ENCODE results near the gene KRTAP2-4. TPM values are rescaled to one million over a fixed set of nuclear protein-coding genes. Genes with fewer than 3 reads are reported as not detected.

KRTAP2-4 gene
- total and polyA plus RNA-seq, 2 of the 13 experiments (the other 11 are each of a cell fraction or from before 2014, with no cell fraction given): not detected

DNA sequence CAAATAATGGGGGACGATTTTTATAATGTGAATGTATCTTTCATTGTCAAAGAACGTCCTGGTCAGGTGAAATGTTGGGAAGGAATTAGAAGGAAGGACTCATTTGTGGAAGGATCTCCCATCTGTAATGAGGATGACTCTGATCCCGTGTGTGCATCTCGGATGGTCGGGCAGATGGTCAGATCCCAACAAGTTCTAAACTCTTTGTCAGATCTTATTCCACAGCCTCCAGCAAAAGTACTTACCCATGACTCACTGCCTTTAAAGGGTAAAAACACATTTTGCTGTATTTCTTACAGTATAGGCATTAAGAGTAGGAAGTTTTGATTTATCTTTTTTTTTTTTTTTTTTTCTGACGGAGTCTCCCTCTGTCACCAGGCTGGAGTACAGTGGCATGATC, 32.8 kb upstream of the KRTAP2-4 start:
- H3K27me3 ChIP-seq (ENCODE audit: control insufficient read depth in 1 of 2, insufficient read depth in 2 of 2, low read length in 2 of 2): peaks cover 0 to 11% of the 10 kb centered on the region in 2 experiments; a peak in 2 of 5 replicates
- H2AFZ ChIP-seq (ENCODE audit: low read length): no peak overlapping the region
- intact Hi-C loops (cut with micrococcal nuclease; ENCODE audit: unreplicated experiment) (no loop called here), in situ Hi-C loops (cut with HindIII; ENCODE audit: extremely low pct_ligation_motif_present, low pct_unique_long_range_greater_than_20kb) (no loop called here)
- no peak overlapping the region for H3K4me2 ChIP-seq (ENCODE audit: low read depth, low read length)
- H3K9ac ChIP-seq (ENCODE audit: insufficient read depth, low read depth, low read length): no peak overlapping the region
- ChIA-PET CTCF (ENCODE audit: low intra/inter-chr PET ratio, low total read pairs) (no interaction called here), POLR2A (no interaction called here)
- FAIRE-seq (no peak), ATAC-seq (no peak), DNase-seq (ENCODE audit: low spot score) (no peak)
- no peaks in the 10 kb centered on the region for H3K4me1 ChIP-seq (ENCODE audit: insufficient read depth, low read length)
- H3K4me3 ChIP-seq (replicated peaks in 1 of 3; ENCODE audit: insufficient read depth in 1 of 3, low read depth in 2 of 3, low read length in 3 of 3): no peak overlapping the region
- H3K79me2 ChIP-seq (ENCODE audit: insufficient read depth, low read length): no peaks in the 10 kb centered on the region
- no peaks in the 10 kb centered on the region for H4K20me1 ChIP-seq (ENCODE audit: insufficient read depth, low read length)
- no TSS peak for BruUV-seq (replicated peaks)
- no peak overlapping the region for H3K27ac ChIP-seq (ENCODE audit: extremely low read length, insufficient read depth, low read length)
- WGBS (ENCODE audit: low lambda C conversion rate): 23% methylated on average over 6 of the region's 6 CpGs
- H3K9me3 ChIP-seq (ENCODE audit: low read length): no peaks in the 10 kb centered on the region
- H3K36me3 ChIP-seq (replicated peaks in 1 of 2; ENCODE audit: control insufficient read depth in 1 of 2, insufficient read depth in 2 of 2, low read length in 2 of 2): no peaks in the 10 kb centered on the region
- TF ChIP-seq, protein P1, sequence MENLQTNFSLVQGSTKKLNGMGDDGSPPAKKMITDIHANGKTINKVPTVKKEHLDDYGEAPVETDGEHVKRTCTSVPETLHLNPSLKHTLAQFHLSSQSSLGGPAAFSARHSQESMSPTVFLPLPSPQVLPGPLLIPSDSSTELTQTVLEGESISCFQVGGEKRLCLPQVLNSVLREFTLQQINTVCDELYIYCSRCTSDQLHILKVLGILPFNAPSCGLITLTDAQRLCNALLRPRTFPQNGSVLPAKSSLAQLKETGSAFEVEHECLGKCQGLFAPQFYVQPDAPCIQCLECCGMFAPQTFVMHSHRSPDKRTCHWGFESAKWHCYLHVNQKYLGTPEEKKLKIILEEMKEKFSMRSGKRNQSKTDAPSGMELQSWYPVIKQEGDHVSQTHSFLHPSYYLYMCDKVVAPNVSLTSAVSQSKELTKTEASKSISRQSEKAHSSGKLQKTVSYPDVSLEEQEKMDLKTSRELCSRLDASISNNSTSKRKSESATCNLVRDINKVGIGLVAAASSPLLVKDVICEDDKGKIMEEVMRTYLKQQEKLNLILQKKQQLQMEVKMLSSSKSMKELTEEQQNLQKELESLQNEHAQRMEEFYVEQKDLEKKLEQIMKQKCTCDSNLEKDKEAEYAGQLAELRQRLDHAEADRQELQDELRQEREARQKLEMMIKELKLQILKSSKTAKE (CRISPR knock-in tag; IDR thresholded peaks at IDR 0.05; ENCODE audit: borderline replicate concordance): no peak
- no peak for TF ChIP-seq HES4 (CRISPR knock-in tag; IDR thresholded peaks at IDR 0.05; ENCODE audit: borderline replicate concordance)
- TF ChIP-seq ZNF501 (CRISPR knock-in tag; IDR thresholded peaks at IDR 0.05): no peak
- no peak for TF ChIP-seq ZFP62 (CRISPR knock-in tag; IDR thresholded peaks at IDR 0.05)
- TF ChIP-seq FOXO1 (CRISPR knock-in tag; IDR thresholded peaks at IDR 0.05): no peak
- TF ChIP-seq, protein P2, sequence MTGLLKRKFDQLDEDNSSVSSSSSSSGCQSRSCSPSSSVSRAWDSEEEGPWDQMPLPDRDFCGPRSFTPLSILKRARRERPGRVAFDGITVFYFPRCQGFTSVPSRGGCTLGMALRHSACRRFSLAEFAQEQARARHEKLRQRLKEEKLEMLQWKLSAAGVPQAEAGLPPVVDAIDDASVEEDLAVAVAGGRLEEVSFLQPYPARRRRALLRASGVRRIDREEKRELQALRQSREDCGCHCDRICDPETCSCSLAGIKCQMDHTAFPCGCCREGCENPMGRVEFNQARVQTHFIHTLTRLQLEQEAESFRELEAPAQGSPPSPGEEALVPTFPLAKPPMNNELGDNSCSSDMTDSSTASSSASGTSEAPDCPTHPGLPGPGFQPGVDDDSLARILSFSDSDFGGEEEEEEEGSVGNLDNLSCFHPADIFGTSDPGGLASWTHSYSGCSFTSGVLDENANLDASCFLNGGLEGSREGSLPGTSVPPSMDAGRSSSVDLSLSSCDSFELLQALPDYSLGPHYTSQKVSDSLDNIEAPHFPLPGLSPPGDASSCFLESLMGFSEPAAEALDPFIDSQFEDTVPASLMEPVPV (CRISPR knock-in tag; IDR thresholded peaks at IDR 0.05): no peak
- TF ChIP-seq, protein P3, sequence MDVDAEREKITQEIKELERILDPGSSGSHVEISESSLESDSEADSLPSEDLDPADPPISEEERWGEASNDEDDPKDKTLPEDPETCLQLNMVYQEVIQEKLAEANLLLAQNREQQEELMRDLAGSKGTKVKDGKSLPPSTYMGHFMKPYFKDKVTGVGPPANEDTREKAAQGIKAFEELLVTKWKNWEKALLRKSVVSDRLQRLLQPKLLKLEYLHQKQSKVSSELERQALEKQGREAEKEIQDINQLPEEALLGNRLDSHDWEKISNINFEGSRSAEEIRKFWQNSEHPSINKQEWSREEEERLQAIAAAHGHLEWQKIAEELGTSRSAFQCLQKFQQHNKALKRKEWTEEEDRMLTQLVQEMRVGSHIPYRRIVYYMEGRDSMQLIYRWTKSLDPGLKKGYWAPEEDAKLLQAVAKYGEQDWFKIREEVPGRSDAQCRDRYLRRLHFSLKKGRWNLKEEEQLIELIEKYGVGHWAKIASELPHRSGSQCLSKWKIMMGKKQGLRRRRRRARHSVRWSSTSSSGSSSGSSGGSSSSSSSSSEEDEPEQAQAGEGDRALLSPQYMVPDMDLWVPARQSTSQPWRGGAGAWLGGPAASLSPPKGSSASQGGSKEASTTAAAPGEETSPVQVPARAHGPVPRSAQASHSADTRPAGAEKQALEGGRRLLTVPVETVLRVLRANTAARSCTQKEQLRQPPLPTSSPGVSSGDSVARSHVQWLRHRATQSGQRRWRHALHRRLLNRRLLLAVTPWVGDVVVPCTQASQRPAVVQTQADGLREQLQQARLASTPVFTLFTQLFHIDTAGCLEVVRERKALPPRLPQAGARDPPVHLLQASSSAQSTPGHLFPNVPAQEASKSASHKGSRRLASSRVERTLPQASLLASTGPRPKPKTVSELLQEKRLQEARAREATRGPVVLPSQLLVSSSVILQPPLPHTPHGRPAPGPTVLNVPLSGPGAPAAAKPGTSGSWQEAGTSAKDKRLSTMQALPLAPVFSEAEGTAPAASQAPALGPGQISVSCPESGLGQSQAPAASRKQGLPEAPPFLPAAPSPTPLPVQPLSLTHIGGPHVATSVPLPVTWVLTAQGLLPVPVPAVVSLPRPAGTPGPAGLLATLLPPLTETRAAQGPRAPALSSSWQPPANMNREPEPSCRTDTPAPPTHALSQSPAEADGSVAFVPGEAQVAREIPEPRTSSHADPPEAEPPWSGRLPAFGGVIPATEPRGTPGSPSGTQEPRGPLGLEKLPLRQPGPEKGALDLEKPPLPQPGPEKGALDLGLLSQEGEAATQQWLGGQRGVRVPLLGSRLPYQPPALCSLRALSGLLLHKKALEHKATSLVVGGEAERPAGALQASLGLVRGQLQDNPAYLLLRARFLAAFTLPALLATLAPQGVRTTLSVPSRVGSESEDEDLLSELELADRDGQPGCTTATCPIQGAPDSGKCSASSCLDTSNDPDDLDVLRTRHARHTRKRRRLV (CRISPR knock-in tag; IDR thresholded peaks at IDR 0.05): no peak
- TF ChIP-seq, protein P4, sequence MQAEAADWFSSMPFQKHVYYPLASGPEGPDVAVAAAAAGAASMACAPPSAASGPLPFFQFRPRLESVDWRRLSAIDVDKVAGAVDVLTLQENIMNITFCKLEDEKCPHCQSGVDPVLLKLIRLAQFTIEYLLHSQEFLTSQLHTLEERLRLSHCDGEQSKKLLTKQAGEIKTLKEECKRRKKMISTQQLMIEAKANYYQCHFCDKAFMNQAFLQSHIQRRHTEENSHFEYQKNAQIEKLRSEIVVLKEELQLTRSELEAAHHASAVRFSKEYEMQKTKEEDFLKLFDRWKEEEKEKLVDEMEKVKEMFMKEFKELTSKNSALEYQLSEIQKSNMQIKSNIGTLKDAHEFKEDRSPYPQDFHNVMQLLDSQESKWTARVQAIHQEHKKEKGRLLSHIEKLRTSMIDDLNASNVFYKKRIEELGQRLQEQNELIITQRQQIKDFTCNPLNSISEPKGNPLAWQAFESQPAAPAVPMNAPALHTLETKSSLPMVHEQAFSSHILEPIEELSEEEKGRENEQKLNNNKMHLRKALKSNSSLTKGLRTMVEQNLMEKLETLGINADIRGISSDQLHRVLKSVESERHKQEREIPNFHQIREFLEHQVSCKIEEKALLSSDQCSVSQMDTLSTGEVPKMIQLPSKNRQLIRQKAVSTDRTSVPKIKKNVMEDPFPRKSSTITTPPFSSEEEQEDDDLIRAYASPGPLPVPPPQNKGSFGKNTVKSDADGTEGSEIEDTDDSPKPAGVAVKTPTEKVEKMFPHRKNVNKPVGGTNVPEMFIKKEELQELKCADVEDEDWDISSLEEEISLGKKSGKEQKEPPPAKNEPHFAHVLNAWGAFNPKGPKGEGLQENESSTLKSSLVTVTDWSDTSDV (CRISPR knock-in tag; IDR thresholded peaks at IDR 0.05): no peak
- TF ChIP-seq, protein P5, sequence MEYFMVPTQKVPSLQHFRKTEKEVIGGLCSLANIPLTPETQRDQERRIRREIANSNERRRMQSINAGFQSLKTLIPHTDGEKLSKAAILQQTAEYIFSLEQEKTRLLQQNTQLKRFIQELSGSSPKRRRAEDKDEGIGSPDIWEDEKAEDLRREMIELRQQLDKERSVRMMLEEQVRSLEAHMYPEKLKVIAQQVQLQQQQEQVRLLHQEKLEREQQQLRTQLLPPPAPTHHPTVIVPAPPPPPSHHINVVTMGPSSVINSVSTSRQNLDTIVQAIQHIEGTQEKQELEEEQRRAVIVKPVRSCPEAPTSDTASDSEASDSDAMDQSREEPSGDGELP (IDR thresholded peaks at IDR 0.05; ENCODE audit: borderline replicate concordance, low read depth): no peak

Data from HepG2 (cell line).